ENCODE measurements around the gene EPB41L2.
"Not testable (repeated sequence)": the region's sequence is repeated elsewhere in the genome, so short reads cannot be mapped to it uniquely, and the experiment has no call there.

Gene EPB41L2

GRCh38 chr6:130927305-130927704 is 135.7 kb downstream of the EPB41L2 start:
- no peak overlapping the region for H3K27ac ChIP-seq (ENCODE audit: low read depth, low read length)
- no peak overlapping the region for H3K4me3 ChIP-seq (ENCODE audit: low read depth, low read length)
- H3K36me3 ChIP-seq (ENCODE audit: control insufficient read depth, insufficient read depth, low read length) = no peaks in the 10 kb centered on the region
- H3K9ac ChIP-seq (ENCODE audit: low read depth, low read length) = no peak overlapping the region
- H3K9me3 ChIP-seq (ENCODE audit: control insufficient read depth, insufficient read depth, low read length) = no peaks in the 10 kb centered on the region
- H3K4me1 ChIP-seq (ENCODE audit: control insufficient read depth, insufficient read depth, low read length) = peaks cover 8% of the 10 kb centered on the region; the same call in 1 of the 2 replicates
- no peaks in the 10 kb centered on the region for H3K27me3 ChIP-seq (ENCODE audit: control insufficient read depth, insufficient read depth, low read length)

- no peak overlapping the region for H3K9ac ChIP-seq (ENCODE audit: low read depth, low read length)
- peaks cover 4% of the 10 kb centered on the region; the same call in 1 of the 2 replicates for H3K4me1 ChIP-seq (ENCODE audit: control insufficient read depth, insufficient read depth, low read length)
- H3K36me3 ChIP-seq (ENCODE audit: control insufficient read depth, insufficient read depth, low read length) = no peaks in the 10 kb centered on the region
- H3K27me3 ChIP-seq (ENCODE audit: control insufficient read depth, insufficient read depth, low read length) = no peaks in the 10 kb centered on the region
- no peaks in the 10 kb centered on the region for H3K9me3 ChIP-seq (ENCODE audit: control insufficient read depth, insufficient read depth, low read length)
- H3K27ac ChIP-seq (ENCODE audit: low read depth, low read length) = no peak overlapping the region
- H3K4me3 ChIP-seq (ENCODE audit: low read depth, low read length) = no peak overlapping the region
These were observed 139.7 kb downstream of the EPB41L2 start for GRCh38 chr6:130923350-130923749.

- Histone ChIP-seq H3K27me3 (ENCODE audit: control insufficient read depth, insufficient read depth, low read length) (no peaks in the 10 kb centered on the region), H3K4me3 (ENCODE audit: low read depth, low read length) (no peak overlapping the region), H3K4me1 (ENCODE audit: control insufficient read depth, insufficient read depth, low read length) (peaks cover 4% of the 10 kb centered on the region; the same call in 1 of the 2 replicates), H3K9me3 (ENCODE audit: control insufficient read depth, insufficient read depth, low read length) (no peaks in the 10 kb centered on the region), H3K27ac (ENCODE audit: low read depth, low read length) (no peak overlapping the region), H3K9ac (ENCODE audit: low read depth, low read length) (no peak overlapping the region), H3K36me3 (ENCODE audit: control insufficient read depth, insufficient read depth, low read length) (no peaks in the 10 kb centered on the region)
These were observed 140.1 kb downstream of the EPB41L2 start for GRCh38 chr6:130922922-130923321.

GRCh38 chr6:130920969-130921368 is 142.1 kb downstream of the EPB41L2 start:
- no peak overlapping the region for H3K9ac ChIP-seq (ENCODE audit: low read depth, low read length)
- no peaks in the 10 kb centered on the region for H3K27me3 ChIP-seq (ENCODE audit: control insufficient read depth, insufficient read depth, low read length)
- H3K36me3 ChIP-seq (ENCODE audit: control insufficient read depth, insufficient read depth, low read length) = no peaks in the 10 kb centered on the region
- H3K27ac ChIP-seq (ENCODE audit: low read depth, low read length) = no peak overlapping the region
- H3K4me3 ChIP-seq (ENCODE audit: low read depth, low read length) = no peak overlapping the region
- no peaks in the 10 kb centered on the region for H3K9me3 ChIP-seq (ENCODE audit: control insufficient read depth, insufficient read depth, low read length)
- H3K4me1 ChIP-seq (ENCODE audit: control insufficient read depth, insufficient read depth, low read length) = no peaks in the 10 kb centered on the region

- no peaks in the 10 kb centered on the region for H3K9me3 ChIP-seq (ENCODE audit: control insufficient read depth, insufficient read depth, low read length)
- no peaks in the 10 kb centered on the region for H3K36me3 ChIP-seq (ENCODE audit: control insufficient read depth, insufficient read depth, low read length)
- H3K4me3 ChIP-seq (ENCODE audit: low read depth, low read length) = no peak overlapping the region
- H3K4me1 ChIP-seq (ENCODE audit: control insufficient read depth, insufficient read depth, low read length) = peaks cover 3% of the 10 kb centered on the region; the same call in 1 of the 2 replicates
- H3K9ac ChIP-seq (ENCODE audit: low read depth, low read length) = no peak overlapping the region
- H3K27me3 ChIP-seq (ENCODE audit: control insufficient read depth, insufficient read depth, low read length) = no peaks in the 10 kb centered on the region
- H3K27ac ChIP-seq (ENCODE audit: low read depth, low read length) = no peak overlapping the region
These were observed 144.9 kb downstream of the EPB41L2 start for GRCh38 chr6:130918171-130918570.

GRCh38 chr6:130915606-130916005 is 147.4 kb downstream of the EPB41L2 start:
- not testable (repeated sequence) for H3K27ac ChIP-seq (ENCODE audit: low read depth, low read length); H3K36me3 ChIP-seq (ENCODE audit: control insufficient read depth, insufficient read depth, low read length); H3K9ac ChIP-seq (ENCODE audit: low read depth, low read length); H3K9me3 ChIP-seq (ENCODE audit: control insufficient read depth, insufficient read depth, low read length); H3K4me3 ChIP-seq (ENCODE audit: low read depth, low read length); H3K4me1 ChIP-seq (ENCODE audit: control insufficient read depth, insufficient read depth, low read length); H3K27me3 ChIP-seq (ENCODE audit: control insufficient read depth, insufficient read depth, low read length)

GRCh38 chr6:130913120-130913519 is 149.9 kb downstream of the EPB41L2 start:
- Histone ChIP-seq H3K36me3 (ENCODE audit: control insufficient read depth, insufficient read depth, low read length) (no peaks in the 10 kb centered on the region), H3K4me3 (ENCODE audit: low read depth, low read length) (no peak overlapping the region), H3K9ac (ENCODE audit: low read depth, low read length) (no peak overlapping the region), H3K27ac (ENCODE audit: low read depth, low read length) (no peak overlapping the region), H3K4me1 (ENCODE audit: control insufficient read depth, insufficient read depth, low read length) (peaks cover 6% of the 10 kb centered on the region; the same call in 1 of the 2 replicates), H3K9me3 (ENCODE audit: control insufficient read depth, insufficient read depth, low read length) (no peaks in the 10 kb centered on the region), H3K27me3 (ENCODE audit: control insufficient read depth, insufficient read depth, low read length) (no peaks in the 10 kb centered on the region)

GRCh38 chr6:130912434-130912833 is 150.6 kb downstream of the EPB41L2 start:
- no peaks in the 10 kb centered on the region for H3K36me3 ChIP-seq (ENCODE audit: control insufficient read depth, insufficient read depth, low read length)
- no peak overlapping the region for H3K4me3 ChIP-seq (ENCODE audit: low read depth, low read length)
- no peak overlapping the region for H3K27ac ChIP-seq (ENCODE audit: low read depth, low read length)
- peaks cover 6% of the 10 kb centered on the region; the same call in 1 of the 2 replicates for H3K4me1 ChIP-seq (ENCODE audit: control insufficient read depth, insufficient read depth, low read length)
- H3K9ac ChIP-seq (ENCODE audit: low read depth, low read length) = no peak overlapping the region
- no peaks in the 10 kb centered on the region for H3K9me3 ChIP-seq (ENCODE audit: control insufficient read depth, insufficient read depth, low read length)
- no peaks in the 10 kb centered on the region for H3K27me3 ChIP-seq (ENCODE audit: control insufficient read depth, insufficient read depth, low read length)

GRCh38 chr6:130908958-130909357 is 154.1 kb downstream of the EPB41L2 start:
- peaks cover 9% of the 10 kb centered on the region for H3K4me1 ChIP-seq (ENCODE audit: control insufficient read depth, insufficient read depth, low read length)
- H3K36me3 ChIP-seq (ENCODE audit: control insufficient read depth, insufficient read depth, low read length) = no peaks in the 10 kb centered on the region
- H3K27me3 ChIP-seq (ENCODE audit: control insufficient read depth, insufficient read depth, low read length) = no peaks in the 10 kb centered on the region
- H3K27ac ChIP-seq (ENCODE audit: low read depth, low read length) = no peak overlapping the region
- H3K9ac ChIP-seq (ENCODE audit: low read depth, low read length) = no peak overlapping the region
- no peaks in the 10 kb centered on the region for H3K9me3 ChIP-seq (ENCODE audit: control insufficient read depth, insufficient read depth, low read length)
- H3K4me3 ChIP-seq (ENCODE audit: low read depth, low read length) = no peak overlapping the region

- Histone ChIP-seq H3K36me3 (ENCODE audit: control insufficient read depth, insufficient read depth, low read length) (no peaks in the 10 kb centered on the region), H3K9me3 (ENCODE audit: control insufficient read depth, insufficient read depth, low read length) (no peaks in the 10 kb centered on the region), H3K4me3 (ENCODE audit: low read depth, low read length) (no peak overlapping the region)
These were observed 154.9 kb downstream of the EPB41L2 start for GRCh38 chr6:130908188-130908587.

GRCh38 chr6:130907687-130908086 is 155.4 kb downstream of the EPB41L2 start:
- H3K4me3 ChIP-seq (ENCODE audit: low read depth, low read length) = no peak overlapping the region
- no peak overlapping the region for H3K9ac ChIP-seq (ENCODE audit: low read depth, low read length)
- no peak overlapping the region for H3K27ac ChIP-seq (ENCODE audit: low read depth, low read length)

More at GRCh38 chr6:130908188-130908587, 154.9 kb downstream of the EPB41L2 start:
- Histone ChIP-seq H3K27ac (ENCODE audit: low read depth, low read length) (no peak overlapping the region), H3K9ac (ENCODE audit: low read depth, low read length) (no peak overlapping the region), H3K27me3 (ENCODE audit: control insufficient read depth, insufficient read depth, low read length) (no peaks in the 10 kb centered on the region), H3K4me1 (ENCODE audit: control insufficient read depth, insufficient read depth, low read length) (peaks cover 9% of the 10 kb centered on the region)

More at GRCh38 chr6:130907687-130908086, 155.4 kb downstream of the EPB41L2 start:
- Histone ChIP-seq H3K9me3 (ENCODE audit: control insufficient read depth, insufficient read depth, low read length) (no peaks in the 10 kb centered on the region), H3K36me3 (ENCODE audit: control insufficient read depth, insufficient read depth, low read length) (no peaks in the 10 kb centered on the region), H3K4me1 (ENCODE audit: control insufficient read depth, insufficient read depth, low read length) (peaks cover 10% of the 10 kb centered on the region; the same call in 1 of the 2 replicates), H3K27me3 (ENCODE audit: control insufficient read depth, insufficient read depth, low read length) (no peaks in the 10 kb centered on the region)

Data from HUES48 (cell line).